CD4-positive, alpha-beta memory T cell (primary cell): ENCODE measurements around the gene COPE. TPM values are rescaled to one million over a fixed set of nuclear protein-coding genes. Genes with fewer than 3 reads are reported as not detected.
A peak's percentile ranks its signal among the peaks of the same experiment; 100 is the strongest.

Source experiments
- CTCF ChIA-PET: fragments of 350-600 bp; sonication (Branson Sonifier 250); formaldehyde crosslinking; loops from one replicate; lab custom pipeline; 2021; ENCODE audit warnings: inconsistent platforms; ENCODE audit not compliant: partially characterized antibody; lab: Charles Lee
- POLR2A ChIA-PET: fragments of 350-600 bp; sonication (Branson Sonifier 250); formaldehyde crosslinking; loops from one replicate; lab custom pipeline; 2021; ENCODE audit not compliant: partially characterized antibody; lab: Charles Lee
- DNase-seq, 5 donors: peaks; one replicate each; pipeline versions ENCODE4 v3.0.0 to v3.0.0-alpha.2; 2020 to 2022; ENCODE audit warnings: mixed read lengths in 1 of 5
- H3K27ac ChIP-seq: one replicate; pipeline ENCODE4 v1.7.0; 2013; ENCODE audit warnings: low read depth, low read length
- H3K27me3 ChIP-seq: 2 replicates; pipeline ENCODE4 v1.7.0; 2013; ENCODE audit warnings: mild to moderate bottlenecking, low read length, moderate library complexity; ENCODE audit not compliant: insufficient read depth
- H3K36me3 ChIP-seq: 2 replicates; pipeline ENCODE4 v1.7.0; 2013; ENCODE audit warnings: mild to moderate bottlenecking, low read length, moderate library complexity; ENCODE audit not compliant: insufficient read depth
- H3K4me1 ChIP-seq: 2 replicates; pipeline ENCODE4 v1.7.0; 2013; ENCODE audit warnings: mild to moderate bottlenecking, low read length, moderate library complexity; ENCODE audit not compliant: insufficient read depth
- H3K4me3 ChIP-seq, 2 donors: one replicate each; pipeline ENCODE4 v1.7.0; 2013; ENCODE audit warnings: low read length in 2 of 2, mild to moderate bottlenecking in 1 of 2
- H3K9me3 ChIP-seq, 2 donors: one replicate each; pipeline ENCODE4 v1.7.0; 2013; ENCODE audit warnings: low read length in 2 of 2, control low read depth in 1 of 2; ENCODE audit not compliant: control insufficient read depth in 1 of 2
- H3K27ac Mint-ChIP-seq, 7 donors: one replicate each; pipeline ENCODE4 v1.8.0; 2020 to 2021; ENCODE audit warnings: mixed read lengths in 7 of 7, mild to moderate bottlenecking in 6 of 7, inconsistent platforms in 3 of 7, moderate library complexity in 3 of 7
- H3K27me3 Mint-ChIP-seq, 2 donors: one replicate each; pipeline ENCODE4 v1.8.0; 2020 to 2021; ENCODE audit warnings: mixed read lengths in 2 of 2
- H3K36me3 Mint-ChIP-seq, 2 donors: one replicate each; pipeline ENCODE4 v1.8.0; 2020 to 2021; ENCODE audit warnings: mixed read lengths in 2 of 2, inconsistent platforms in 1 of 2, mild to moderate bottlenecking in 1 of 2
- H3K4me1 Mint-ChIP-seq, 4 donors: one replicate each; pipeline ENCODE4 v1.8.0; 2020 to 2021; ENCODE audit warnings: mixed read lengths in 4 of 4, mild to moderate bottlenecking in 1 of 4
- H3K4me3 Mint-ChIP-seq, 8 donors: one replicate each; pipeline ENCODE4 v1.8.0; 2020 to 2021; ENCODE audit warnings: mixed read lengths in 8 of 8, mild to moderate bottlenecking in 7 of 8, moderate library complexity in 6 of 8, inconsistent platforms in 3 of 8
- H3K9me3 Mint-ChIP-seq, 8 donors: one replicate each; pipeline ENCODE4 v1.8.0; 2020 to 2021; ENCODE audit warnings: mixed read lengths in 8 of 8, mild to moderate bottlenecking in 5 of 8, inconsistent platforms in 3 of 8, moderate library complexity in 1 of 8
- intact Hi-C: fragments of 100-400 bp; cut with micrococcal nuclease; formaldehyde crosslinking; loops from one replicate; pipeline ENCODE4 v1.15.1; 2023
- polyA plus RNA-seq, 2 donors: library from polyadenylated mRNA; unstranded; fragments of 300-500 nt; fragmentation: Illumina TruSeq; gene quantifications; one replicate each; pipeline ENCODE4 v1.2.3, GENCODE V29; 2021
- total RNA-seq, 2 experiments: library from RNA; stranded (reverse); gene quantifications; one replicate each; pipeline ENCODE4 v1.2.3, GENCODE V29; 2021

The COPE gene
- total and polyA plus RNA-seq, 4 experiments from 2014 or later, result 165 to 276 (median 221) TPM

DNA sequence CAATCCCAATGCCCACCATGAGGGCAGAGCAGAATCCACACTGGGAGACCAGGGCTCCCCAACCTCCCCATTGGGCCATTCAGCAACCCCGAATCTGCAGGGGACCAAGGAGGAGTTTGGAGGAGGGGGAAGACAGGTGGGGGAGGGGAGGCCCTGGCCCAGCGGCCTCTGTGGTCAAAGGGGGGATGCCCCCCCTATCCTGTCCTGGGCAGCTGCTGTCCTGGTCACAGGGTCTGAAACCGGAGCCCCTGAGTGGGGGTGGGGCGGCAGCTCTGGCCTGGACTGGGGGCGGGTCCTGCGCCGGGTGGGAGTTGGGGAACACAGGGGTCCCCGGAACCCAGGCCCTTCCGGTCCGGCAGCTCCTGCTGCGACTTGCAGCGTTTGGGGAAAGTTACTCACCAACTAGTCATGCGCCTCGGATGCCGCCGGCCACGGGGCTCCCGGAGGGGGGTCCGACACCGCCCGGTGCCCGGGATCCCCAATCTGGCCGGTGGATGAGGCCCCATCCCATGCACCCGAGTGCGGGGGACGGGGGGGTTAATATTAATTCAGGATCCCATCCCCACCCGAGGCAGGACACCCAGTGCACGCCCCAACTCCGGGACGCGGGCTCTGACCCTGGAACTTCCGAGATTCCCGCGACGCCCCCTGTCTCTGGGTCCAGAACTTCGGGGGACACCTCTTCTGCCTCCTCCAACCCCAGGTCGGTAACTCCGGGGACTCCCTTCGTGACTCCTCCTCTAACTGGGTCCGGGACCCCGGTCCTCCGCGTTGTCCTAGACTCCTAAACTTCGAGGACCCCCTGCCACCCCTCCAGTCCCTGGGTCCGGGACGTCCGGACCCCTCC lies 21.0 kb upstream of the COPE start:
- CTCF ChIA-PET, result interaction anchor here (0.5 kb wide), 1 partner anchor 9 kb away, joined by 3 read pairs; no protein-coding TSS in a partner anchor
- no peak for DNase-seq
- Mint-ChIP-seq H3K36me3 (no peaks in the 10 kb centered on the region), H3K4me3 (peak overlapping the region; percentile 72 to 81 (median 76)), H3K27ac (peak overlapping the region in 3 of 7 donors; percentile 48 to 70 (median 50)), H3K4me1 (peaks cover 3 to 15% (median 8%) of the 10 kb centered on the region in 4 donors), H3K9me3 (no peaks in the 10 kb centered on the region), H3K27me3 (peaks cover 3 to 13% of the 10 kb centered on the region in 2 donors)
- H3K9me3 ChIP-seq, result no peaks in the 10 kb centered on the region
- intact Hi-C loops, result no loop called here
- no peak overlapping the region for H3K27ac ChIP-seq
- H3K36me3 ChIP-seq, result no peaks in the 10 kb centered on the region
- POLR2A ChIA-PET, result interaction anchor here (1.5 kb wide), 1 partner anchor 20 kb away, joined by 3 read pairs; the partner anchor contains the start of gene DDX49
- no peak overlapping the region for H3K4me3 ChIP-seq
- H3K27me3 ChIP-seq, result peaks cover 12% of the 10 kb centered on the region
- peaks cover 13% of the 10 kb centered on the region for H3K4me1 ChIP-seq

DNA sequence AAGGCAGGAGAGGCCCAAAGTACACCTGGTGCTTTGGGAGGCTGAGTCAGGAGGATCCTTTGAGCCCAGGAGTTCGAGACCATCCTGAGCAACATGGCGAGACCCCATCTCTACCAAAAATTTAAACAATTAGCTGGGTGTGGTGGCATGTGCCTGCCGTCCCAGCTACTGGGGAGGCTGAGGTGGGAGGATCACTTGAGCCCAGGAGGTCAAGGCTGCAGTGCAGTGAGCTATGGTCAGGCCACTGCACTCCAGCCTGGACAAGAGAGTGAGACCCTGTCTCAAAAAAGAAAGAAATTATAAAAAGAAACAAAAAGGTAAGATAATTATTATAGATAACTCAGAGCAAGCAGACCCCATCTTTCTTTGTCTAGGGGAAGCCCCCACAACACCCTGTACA lies 20.0 kb upstream of the COPE start:
- Histone ChIP-seq H3K9me3 (no peaks in the 10 kb centered on the region), H3K4me3 (no peak overlapping the region), H3K27me3 (peaks cover 12% of the 10 kb centered on the region), H3K4me1 (peaks cover 13% of the 10 kb centered on the region), H3K27ac (no peak overlapping the region), H3K36me3 (no peaks in the 10 kb centered on the region)
- no peak for DNase-seq
- Mint-ChIP-seq H3K27ac (peak overlapping the region in 2 of 7 donors; percentile 70 to 88), H3K9me3 (no peaks in the 10 kb centered on the region), H3K4me3 (peak overlapping the region; percentile 20 to 81 (median 60)), H3K36me3 (no peaks in the 10 kb centered on the region), H3K4me1 (peaks cover 3 to 16% (median 8%) of the 10 kb centered on the region in 4 donors), H3K27me3 (peaks cover 4 to 15% of the 10 kb centered on the region in 2 donors)
- POLR2A ChIA-PET, result interaction anchor here (1.5 kb wide), 1 partner anchor 19 kb away, joined by 3 read pairs; the partner anchor contains the start of gene DDX49
- CTCF ChIA-PET, result no interaction called here
- intact Hi-C loops, result no loop called here

DNA sequence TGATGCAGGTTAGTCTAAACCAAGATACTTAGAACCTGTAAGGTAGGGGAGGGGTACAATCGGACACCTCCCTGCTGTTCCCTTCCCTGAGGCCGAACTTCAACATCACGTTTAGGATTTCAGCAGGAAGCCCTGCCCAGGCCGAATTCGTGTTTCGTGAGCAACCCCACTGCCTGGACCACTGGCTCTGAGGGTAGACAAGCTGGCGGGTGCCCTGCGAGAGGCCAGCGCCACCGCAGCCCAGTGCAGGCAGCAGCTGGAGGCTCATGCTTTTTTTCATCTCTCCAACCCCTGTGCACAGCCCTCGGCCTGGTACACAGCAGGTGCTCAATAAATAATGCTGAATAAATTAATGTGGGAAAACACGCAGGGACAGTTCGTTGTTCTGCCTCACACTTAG lies 14.1 kb upstream of the COPE start:
- intact Hi-C loops, result no loop called here
- peak overlapping the region in 2 of 7 donors; percentile 6 to 30 for H3K27ac Mint-ChIP-seq
- CTCF ChIA-PET, result no interaction called here
- peaks cover 3 to 12% (median 7%) of the 10 kb centered on the region in 4 donors for H3K4me1 Mint-ChIP-seq
- no peaks in the 10 kb centered on the region for H3K9me3 Mint-ChIP-seq
- Histone ChIP-seq H3K27ac (no peak overlapping the region), H3K4me1 (peaks cover 8% of the 10 kb centered on the region), H3K4me3 (no peak overlapping the region), H3K27me3 (no peaks in the 10 kb centered on the region), H3K9me3 (no peaks in the 10 kb centered on the region), H3K36me3 (no peaks in the 10 kb centered on the region)
- peaks cover 0 to 3% of the 10 kb centered on the region in 2 donors for H3K36me3 Mint-ChIP-seq
- DNase-seq, result no peak
- H3K4me3 Mint-ChIP-seq, result peak overlapping the region in 4 of 8 donors; percentile 5 to 62 (median 32)
- peaks cover 3 to 10% of the 10 kb centered on the region in 2 donors for H3K27me3 Mint-ChIP-seq
- POLR2A ChIA-PET, result no interaction called here

DNA sequence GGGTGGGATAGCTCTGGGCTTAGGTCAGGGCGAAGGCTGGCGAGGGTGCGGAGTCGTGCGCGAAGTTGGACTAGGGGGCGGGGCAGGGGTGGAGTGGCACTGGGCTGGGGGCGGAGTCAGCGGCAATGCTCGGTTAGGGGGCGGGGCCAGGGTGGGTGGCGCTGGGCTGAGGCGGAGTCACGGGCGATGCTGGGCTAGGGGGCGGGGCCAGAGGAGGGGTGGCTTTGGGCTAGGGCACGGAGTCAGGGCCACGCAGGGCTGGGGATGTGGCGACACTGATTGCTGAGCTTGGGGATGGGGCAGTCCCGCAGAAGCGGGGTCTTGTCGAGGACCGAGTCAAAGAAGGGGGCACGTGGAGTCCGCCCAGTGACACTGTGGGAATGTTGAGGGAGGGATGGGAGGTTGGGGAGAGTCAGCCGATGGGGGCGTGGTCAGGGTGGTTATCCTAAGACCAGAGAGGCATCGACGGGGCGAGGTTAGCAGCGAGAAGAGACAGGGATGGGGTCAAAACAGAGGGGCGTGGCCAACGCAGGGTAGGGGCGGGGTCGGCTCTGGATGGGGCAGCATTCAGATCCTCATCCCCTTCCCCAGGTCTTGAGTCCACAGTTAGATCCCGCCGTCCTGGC lies 13.1 kb upstream of the COPE start:
- Mint-ChIP-seq H3K27me3 (peaks cover 3 to 10% of the 10 kb centered on the region in 2 donors), H3K27ac (peak overlapping the region in 5 of 7 donors; percentile 16 to 74 (median 53)), H3K4me1 (peaks cover 3 to 12% (median 7%) of the 10 kb centered on the region in 4 donors), H3K36me3 (peaks cover 0 to 3% of the 10 kb centered on the region in 2 donors), H3K9me3 (no peaks in the 10 kb centered on the region), H3K4me3 (peak overlapping the region; percentile 65 to 91 (median 80))
- CTCF ChIA-PET, result no interaction called here
- H3K4me1 ChIP-seq, result peaks cover 8% of the 10 kb centered on the region
- H3K36me3 ChIP-seq, result no peaks in the 10 kb centered on the region
- peak; percentile 70 to 87 (median 73) for DNase-seq
- intact Hi-C loops, result loop anchor here (1.0 kb wide), 1 partner anchor 13 kb away; the partner anchor contains the start of genes COPE and DDX49
- H3K27ac ChIP-seq, result no peak overlapping the region
- H3K9me3 ChIP-seq, result no peaks in the 10 kb centered on the region
- no peaks in the 10 kb centered on the region for H3K27me3 ChIP-seq
- H3K4me3 ChIP-seq, result peak overlapping the region in 1 of 2 donors; percentile 34
- POLR2A ChIA-PET, result interaction anchor here (1.3 kb wide), 1 partner anchor 13 kb away, joined by 4 read pairs; the partner anchor contains the start of genes COPE and DDX49

DNA sequence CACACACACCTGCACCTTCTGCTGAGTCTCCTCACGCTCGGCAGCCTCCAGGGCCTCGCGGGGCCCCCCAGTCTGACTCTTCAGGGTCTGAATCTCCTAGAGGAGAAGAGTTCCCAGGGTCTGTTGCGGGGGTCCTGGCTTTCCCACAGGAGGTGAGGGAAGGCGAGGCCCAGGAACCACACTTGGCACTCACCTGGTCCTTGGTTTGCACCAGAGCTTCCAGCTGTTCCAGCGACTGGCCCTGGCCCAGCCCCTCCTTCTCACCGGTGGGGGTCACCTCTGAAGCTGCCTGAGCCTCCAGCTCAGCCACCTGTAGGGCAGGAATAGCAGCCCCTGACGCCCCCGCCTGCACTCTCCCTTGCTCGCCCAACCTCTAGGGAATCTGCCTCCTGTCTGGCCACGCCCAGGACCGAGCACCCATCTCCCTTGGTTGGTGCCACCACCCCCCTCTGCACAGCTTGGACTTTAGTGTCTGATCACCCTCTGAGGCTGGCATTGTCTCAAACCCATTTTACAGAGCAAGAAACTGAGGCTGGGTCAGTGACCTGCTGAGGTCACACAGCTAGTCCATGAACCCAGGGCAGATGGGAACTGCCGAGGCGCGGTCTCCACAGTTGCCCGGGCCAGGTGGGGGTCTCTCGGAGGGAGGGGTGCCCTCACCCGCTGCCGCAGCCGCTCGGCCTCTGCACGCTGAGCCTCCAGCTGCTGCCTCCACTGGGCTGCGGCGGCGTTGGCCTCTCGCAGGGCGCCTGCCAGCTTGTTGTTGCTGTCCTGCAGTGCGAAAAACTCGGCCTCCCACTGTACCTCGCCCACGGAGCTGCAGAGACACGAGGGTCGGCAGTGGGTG lies 12.4 kb upstream of the COPE start:
- H3K4me3 Mint-ChIP-seq, result peak overlapping the region in 2 of 8 donors; percentile 17 to 21
- no peak for DNase-seq
- no peaks in the 10 kb centered on the region for H3K9me3 ChIP-seq
- CTCF ChIA-PET, result interaction anchor here (0.8 kb wide), 1 partner anchor 9 kb away, joined by 3 read pairs; no protein-coding TSS in a partner anchor
- H3K4me1 ChIP-seq, result peaks cover 8% of the 10 kb centered on the region
- H3K4me1 Mint-ChIP-seq, result peaks cover 3 to 12% (median 7%) of the 10 kb centered on the region in 4 donors
- H3K27me3 Mint-ChIP-seq, result peaks cover 3 to 10% of the 10 kb centered on the region in 2 donors
- POLR2A ChIA-PET, result interaction anchor here (1.3 kb wide), 1 partner anchor 12 kb away, joined by 4 read pairs; the partner anchor contains the start of genes COPE and DDX49
- H3K36me3 ChIP-seq, result no peaks in the 10 kb centered on the region
- peak overlapping the region in 1 of 7 donors; percentile 29 for H3K27ac Mint-ChIP-seq
- peaks cover 0 to 6% of the 10 kb centered on the region in 2 donors for H3K36me3 Mint-ChIP-seq
- intact Hi-C loops, result loop anchor here (1.0 kb wide), 1 partner anchor 12 kb away; the partner anchor contains the start of genes COPE and DDX49
- H3K9me3 Mint-ChIP-seq, result no peaks in the 10 kb centered on the region
- H3K27me3 ChIP-seq, result no peaks in the 10 kb centered on the region
- H3K4me3 ChIP-seq, result no peak overlapping the region
- no peak overlapping the region for H3K27ac ChIP-seq

DNA sequence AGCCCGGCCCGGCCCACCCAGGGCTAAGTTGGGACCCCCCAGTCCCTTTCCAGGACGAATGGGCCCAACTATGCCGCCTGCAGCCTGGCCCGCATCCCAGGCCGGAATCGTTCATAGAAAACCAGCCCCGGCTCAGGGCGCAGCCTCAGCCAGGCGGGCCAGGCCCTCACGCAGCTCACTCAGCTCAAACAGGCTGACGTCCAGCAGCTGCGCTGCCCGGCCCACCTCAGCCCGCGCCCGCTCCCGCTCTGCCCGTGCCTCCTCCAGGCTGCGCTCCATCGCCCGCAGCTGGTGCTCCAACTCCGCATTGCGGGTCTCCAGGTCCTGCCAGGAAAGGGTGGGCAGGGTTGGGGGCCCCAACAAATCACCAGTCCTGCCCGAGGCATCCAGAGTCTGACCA lies 10.1 kb upstream of the COPE start:
- Mint-ChIP-seq H3K27ac (no peak overlapping the region), H3K4me1 (peaks cover 3 to 12% (median 7%) of the 10 kb centered on the region in 4 donors), H3K36me3 (peaks cover 8 to 22% of the 10 kb centered on the region in 2 donors), H3K27me3 (peaks cover 3 to 10% of the 10 kb centered on the region in 2 donors), H3K4me3 (no peak overlapping the region), H3K9me3 (no peaks in the 10 kb centered on the region)
- no peak for DNase-seq
- ChIA-PET POLR2A (interaction anchor here (0.6 to 3.4 kb wide), 2 partner anchors 9 to 218 kb away, joined by 3 to 17 read pairs; partner anchors contain the start of genes COPE and DDX49), CTCF (interaction anchor here (0.7 kb wide), 1 partner anchor 519 kb away, joined by 3 read pairs; no protein-coding TSS in a partner anchor)
- peaks cover 8% of the 10 kb centered on the region for H3K4me1 ChIP-seq
- no peaks in the 10 kb centered on the region for H3K27me3 ChIP-seq
- no peak overlapping the region for H3K4me3 ChIP-seq
- peaks cover 13% of the 10 kb centered on the region for H3K36me3 ChIP-seq
- intact Hi-C loops, result no loop called here
- no peaks in the 10 kb centered on the region for H3K9me3 ChIP-seq
- H3K27ac ChIP-seq, result no peak overlapping the region
